G401 (cell line): ENCODE measurements around the gene TSPEAR. TPM values are rescaled to one million over a fixed set of nuclear protein-coding genes. Genes with fewer than 3 reads are reported as not detected.
"Not testable (repeated sequence)": the region's sequence is repeated elsewhere in the genome, so short reads cannot be mapped to it uniquely, and the experiment has no call there.

Experiments
- DNase-seq: peaks from one replicate; pipeline ENCODE4 v3.0.0-alpha.2; 2015; ENCODE audit warnings: low spot score
- in situ Hi-C: cut with HindIII; loops from 2 replicates; pipeline ENCODE4 v1.10.0; 2016; ENCODE audit warnings: low sequenced_read_pairs, mixed read lengths
- total RNA-seq: library from RNA; depleted of rRNA; stranded (reverse); fragments of >200 nt; shearing (Covaris generic); gene quantifications from 2 replicates; pipeline ENCODE4 v1.2.3, GENCODE V29; 2014

The TSPEAR gene
- total RNA-seq, 1 experiment from 2014 or later, result not detected

DNA sequence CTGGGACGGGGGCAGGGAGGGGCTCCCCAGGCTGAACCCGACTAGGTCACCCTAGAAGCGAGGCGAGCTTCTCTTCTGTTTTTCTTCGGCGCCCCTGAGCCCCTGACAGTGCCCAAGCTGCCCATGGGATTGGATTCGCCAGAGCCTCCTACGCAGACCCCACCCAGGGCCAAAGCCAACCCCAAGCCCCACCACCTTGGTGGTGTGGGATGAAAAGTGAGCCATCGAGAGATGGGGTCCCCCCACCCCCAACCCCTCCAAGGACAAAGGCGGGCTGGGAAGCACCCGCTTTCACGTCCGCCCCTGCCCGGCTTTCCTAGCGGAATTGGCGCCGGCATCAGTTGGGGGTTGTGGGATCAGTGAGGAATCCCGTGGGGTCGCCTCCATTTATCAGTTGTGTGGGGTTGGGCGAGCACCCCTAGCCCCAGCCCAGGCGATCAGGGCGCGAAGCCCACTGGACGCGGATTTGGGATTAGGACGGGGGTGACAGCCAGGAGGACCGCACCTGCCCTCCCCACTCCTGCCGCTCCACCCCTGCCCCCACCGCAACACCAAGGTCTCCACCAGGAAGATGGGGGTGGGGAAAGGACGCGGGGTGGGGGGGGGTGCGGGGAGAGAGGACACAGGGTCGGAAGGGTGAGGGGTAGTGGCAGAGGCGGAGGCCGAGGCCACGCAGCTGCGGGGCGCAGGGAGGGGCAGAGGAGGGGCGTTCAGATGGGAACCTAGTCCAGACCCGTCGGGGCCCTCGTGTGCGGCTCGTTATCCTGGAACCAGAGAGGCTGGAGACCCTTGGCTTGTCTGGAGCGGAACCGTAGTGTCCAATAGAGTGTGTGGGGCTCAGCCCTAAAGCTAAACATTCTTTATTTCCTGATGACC lies 4.4 kb downstream of the TSPEAR start:
- DNase-seq, result no peak
- in situ Hi-C loops, result no loop called here

DNA sequence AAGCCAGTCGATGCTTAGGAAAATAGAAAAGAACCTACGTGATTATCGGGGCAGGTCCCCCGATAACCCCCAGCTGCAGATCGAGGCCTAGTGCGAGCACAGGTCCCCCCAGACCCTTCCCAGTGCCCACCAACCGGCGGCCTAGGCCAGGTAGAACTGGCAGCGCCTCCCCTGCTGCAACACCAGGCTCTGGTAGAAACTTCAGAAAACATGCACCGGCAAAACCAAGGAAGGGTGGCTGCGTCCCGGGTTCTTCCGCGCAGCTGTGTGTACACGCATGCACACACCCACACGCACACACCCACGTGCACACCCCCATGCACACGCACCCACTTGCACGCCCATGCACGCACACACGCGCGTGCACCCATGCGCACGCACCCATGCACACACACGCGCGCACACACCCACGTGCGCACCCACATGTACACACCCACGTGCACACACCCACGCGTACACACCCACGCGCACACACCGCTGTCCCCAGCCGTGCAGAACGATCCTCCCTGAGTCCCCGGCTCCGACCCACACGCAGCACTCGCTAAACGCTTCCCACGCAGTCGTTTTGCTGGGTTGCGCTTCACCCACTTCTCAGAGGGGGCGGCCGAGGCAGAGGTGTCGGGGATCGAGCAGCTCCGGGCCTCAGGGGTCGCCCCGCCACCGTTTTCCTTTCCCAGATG lies 5.2 kb downstream of the TSPEAR start:
- in situ Hi-C loops, result no loop called here
- no peak for DNase-seq

DNA sequence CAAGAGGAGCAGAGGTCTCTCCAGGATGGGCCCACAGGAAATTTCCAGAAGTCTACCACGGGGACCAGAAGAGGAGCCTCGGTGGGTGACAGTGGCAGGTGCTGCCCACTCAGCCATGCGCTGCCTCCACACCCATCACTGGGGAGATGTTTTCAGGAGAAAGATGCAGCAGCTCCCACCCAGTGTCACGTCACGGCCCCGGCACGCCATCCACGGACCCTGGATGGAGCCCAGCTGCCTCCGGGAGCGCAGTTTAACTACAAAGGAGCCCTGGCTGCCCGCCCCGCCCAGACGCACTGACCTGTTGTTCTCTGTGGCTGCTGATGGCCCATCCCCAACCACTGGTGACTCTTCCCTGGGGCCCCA lies 6.8 kb downstream of the TSPEAR start:
- DNase-seq, result no peak
- in situ Hi-C loops, result no loop called here

DNA sequence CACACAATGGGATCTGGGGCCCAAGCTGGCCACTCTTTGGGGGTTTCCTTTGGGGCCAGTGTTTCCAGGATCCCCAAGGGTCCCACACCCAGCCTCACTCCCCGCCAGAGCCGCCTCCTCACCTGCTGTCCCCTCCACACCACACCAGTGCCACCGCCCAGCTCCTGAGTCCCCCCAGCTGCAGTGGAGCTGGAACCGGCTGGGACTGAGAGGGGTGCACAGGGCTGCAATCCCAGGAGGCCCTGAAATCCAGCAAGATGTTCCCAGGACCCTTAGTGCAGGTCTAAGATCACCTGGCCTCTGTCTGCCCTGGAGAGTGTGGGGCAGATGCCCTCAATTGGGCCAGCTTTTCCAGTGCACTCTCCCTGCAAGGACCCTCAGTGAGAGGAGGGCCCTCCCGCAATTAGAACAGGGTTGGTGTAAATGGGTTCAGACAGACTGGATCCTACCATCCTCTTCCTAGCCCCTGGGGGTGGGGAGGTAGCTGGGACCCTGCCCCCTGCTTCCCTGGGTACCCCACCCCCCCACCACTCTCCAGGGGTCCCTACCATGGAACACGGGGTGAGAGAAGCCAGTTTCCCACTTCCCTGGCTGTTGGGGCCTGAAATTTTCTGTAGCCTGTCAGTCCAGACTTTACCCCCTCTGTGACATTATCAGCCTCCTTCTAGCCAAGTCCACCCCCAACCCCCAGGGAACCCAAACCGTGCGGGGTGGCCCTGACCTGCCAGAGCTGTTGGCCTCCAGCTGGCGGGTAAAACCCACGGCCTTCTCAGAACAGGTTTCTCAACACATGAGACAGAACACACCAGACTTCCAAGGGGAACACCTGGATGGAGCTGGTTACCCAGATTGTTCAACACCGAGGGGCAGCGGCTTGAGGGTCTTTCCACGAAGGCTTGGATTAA lies 7.4 kb downstream of the TSPEAR start:
- in situ Hi-C loops, result no loop called here
- DNase-seq, result no peak

DNA sequence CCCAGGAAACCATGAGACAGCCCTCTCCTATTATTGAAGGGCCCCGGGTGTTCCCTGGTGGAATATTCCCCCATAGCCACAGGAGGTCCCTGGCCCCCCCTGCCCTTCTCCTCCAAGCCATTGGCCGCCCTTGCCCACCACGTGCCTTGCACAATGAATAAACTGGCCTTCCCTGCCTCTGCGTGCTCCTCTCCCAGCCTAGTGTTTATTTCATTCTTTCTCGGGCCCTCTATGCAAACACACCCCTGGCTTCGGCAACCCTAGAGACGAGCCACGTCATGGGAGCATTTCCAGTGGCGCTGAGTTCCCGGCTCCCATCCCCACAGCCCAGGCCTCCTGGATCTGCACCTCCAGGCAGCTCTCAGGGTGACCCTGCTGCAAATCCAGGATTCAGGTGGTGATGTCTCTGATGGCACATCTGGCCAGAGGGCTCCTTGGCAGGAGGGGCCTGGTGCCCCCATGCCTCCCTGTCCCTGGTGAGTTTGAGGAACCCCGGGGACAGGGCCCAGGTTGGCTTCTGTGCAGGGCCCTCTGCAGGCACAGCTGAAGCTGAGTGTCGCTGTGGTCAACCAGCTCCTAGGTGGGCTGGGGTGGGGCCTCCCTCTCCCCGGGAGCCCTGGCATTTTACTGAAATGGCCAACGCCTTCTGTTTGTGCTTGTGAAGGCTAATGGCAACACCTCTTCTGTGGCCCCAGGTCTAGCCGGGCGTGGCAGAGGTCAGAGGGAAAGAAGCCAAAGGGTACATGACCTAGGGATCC lies 8.2 kb downstream of the TSPEAR start:
- in situ Hi-C loops, result no loop called here
- DNase-seq, result no peak

DNA sequence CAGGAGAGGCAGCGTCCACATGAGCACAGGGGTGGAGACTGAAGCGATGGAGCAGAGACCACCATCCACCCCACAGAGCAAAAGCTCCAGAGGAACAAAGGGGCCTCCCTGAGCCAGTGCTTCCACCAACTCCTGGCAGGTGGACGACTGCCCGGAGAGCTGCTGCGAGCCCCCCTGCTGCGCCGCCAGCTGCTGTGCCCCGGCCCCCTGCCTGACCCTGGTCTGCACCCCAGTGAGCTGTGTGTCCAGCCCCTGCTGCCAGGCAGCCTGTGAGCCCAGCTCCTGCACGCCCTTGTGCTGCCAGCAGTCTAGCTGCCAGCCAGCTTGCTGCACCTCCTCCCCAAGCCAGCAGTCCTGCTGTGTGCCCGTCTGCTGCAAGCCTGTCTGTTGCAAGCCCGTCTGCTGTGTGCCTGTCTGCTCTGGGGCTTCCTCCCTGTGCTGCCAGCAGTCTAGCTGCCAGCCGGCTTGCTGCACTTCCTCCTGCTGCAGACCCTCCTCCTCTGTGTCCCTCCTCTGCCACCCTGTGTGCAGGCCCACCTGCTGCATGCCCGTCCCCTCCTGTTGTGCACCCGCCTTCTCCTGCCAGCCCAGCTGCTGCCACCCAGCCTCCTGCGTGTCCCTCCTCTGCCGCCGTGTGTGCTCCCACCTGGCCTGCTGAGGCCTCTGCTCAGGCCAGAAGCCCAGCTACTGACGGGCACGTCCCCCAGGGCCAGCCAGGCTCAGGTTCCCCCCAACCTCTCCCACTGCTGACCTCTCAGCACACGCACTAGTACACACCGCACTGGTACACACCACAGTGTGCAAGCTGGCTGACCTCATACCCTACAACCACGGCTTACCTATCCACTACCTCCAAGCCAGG lies 9.0 kb downstream of the TSPEAR start:
- peak; percentile 64 for DNase-seq
- in situ Hi-C loops, result no loop called here

DNA sequence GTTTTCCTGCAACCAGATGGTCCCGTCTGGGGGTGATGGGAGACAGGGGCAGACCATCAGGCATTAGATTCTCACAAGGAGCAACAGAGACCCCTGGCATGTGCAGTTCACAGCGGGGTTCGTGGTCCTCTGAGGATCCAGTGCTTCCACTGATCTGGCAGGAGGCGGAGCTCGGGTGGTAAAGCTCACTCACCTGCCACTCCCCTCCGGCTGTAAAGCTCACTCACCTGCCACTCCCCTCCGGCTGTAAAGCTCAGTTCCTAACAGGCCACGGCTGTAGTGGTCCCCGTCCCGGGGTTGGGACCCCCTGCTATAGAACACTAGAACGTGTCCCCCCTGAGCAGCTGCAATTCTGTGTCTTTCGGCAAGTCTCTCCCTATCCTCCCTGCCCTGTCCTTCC lies 9.8 kb downstream of the TSPEAR start:
- in situ Hi-C loops, result no loop called here
- no peak for DNase-seq

DNA sequence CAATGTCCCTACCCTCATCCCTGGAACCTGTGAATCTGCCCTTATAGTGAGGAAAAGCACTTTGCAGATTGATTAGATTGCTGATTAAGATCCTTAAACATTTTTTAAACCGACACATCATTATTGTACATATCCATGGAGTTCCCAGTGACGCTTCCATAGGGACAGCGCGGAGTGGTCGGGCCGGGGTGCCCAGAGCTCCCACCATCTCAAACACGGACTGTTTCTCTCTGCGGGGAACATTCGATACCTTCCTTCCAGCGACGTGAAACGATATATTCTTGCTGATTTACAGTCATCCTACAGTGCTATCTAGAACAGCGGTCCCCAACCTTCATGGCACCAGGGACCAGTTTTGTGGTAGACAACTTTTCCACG lies 10.4 kb downstream of the TSPEAR start:
- in situ Hi-C loops, result no loop called here

DNA sequence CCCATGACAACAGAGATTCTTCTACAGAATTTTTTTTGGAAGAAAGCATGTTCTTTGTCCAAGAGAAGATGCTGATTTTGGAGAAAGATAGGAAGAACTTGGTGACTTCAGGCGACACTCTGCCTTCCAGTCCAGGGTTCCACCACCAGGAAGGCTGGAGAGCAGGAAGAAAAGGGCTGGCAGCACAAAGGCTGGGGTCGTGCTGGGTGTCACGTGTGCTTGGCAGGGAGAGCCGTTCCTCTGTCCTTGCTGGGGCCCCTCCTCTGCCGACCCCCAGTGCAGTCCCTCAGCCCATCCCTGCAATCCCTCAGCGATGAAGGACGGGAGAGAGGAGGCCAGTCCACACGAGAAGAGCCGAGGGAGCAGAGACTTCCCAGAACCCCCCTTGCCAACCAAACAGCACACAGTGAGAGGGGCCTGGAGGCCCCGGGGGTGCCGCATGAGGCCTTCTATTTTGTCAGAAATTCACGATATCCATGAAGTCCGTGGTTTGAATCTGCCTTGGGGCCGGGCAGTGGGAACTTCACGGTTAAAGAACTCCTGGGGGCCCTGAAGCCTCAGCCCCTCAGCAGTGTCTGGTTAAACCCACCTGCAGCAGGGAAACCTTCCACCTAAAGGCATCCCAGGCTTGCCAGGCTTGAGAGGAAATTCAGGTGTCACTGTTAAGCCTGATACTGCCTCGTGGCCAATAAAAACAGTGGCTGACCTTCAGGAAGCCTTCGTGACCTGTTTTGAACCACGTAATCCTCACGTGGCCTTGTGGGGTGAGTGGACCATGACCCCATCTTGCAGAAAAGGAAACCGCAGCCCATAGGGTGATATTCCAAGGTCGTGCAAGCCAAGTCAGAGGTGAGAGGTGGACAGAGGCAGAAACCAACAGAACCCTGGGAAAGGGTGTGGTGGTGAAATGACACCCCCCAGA lies 11.0 kb downstream of the TSPEAR start:
- in situ Hi-C loops, result no loop called here
- no peak for DNase-seq

More for the DNA sequence above, 10.4 kb downstream of the TSPEAR start:
- DNase-seq, result no peak

DNA sequence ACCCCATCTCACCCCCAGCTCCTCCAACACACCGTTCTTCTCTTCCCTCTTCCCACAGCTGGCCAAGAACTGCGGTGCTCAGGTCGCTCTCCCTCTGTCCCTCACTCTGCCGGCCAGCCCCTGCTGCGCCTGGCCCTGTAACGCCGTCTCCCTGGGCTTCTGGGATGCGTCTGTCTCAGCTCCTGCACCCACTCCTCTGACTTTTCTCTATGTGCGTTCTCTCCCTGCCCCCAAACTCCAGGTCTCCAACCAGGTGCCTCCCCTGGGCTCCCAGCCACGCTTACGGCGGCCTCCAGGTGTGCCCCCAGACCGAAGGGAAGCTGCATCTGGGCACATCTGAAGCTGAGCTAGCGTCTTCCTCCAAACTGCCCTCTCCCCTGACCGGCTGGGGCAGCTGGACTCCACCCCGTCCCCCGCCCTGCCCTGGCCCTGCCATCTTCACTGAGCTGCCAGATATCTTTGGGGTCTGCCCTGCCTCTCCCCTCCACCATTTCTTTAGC lies 11.8 kb downstream of the TSPEAR start:
- no peak for DNase-seq

DNA sequence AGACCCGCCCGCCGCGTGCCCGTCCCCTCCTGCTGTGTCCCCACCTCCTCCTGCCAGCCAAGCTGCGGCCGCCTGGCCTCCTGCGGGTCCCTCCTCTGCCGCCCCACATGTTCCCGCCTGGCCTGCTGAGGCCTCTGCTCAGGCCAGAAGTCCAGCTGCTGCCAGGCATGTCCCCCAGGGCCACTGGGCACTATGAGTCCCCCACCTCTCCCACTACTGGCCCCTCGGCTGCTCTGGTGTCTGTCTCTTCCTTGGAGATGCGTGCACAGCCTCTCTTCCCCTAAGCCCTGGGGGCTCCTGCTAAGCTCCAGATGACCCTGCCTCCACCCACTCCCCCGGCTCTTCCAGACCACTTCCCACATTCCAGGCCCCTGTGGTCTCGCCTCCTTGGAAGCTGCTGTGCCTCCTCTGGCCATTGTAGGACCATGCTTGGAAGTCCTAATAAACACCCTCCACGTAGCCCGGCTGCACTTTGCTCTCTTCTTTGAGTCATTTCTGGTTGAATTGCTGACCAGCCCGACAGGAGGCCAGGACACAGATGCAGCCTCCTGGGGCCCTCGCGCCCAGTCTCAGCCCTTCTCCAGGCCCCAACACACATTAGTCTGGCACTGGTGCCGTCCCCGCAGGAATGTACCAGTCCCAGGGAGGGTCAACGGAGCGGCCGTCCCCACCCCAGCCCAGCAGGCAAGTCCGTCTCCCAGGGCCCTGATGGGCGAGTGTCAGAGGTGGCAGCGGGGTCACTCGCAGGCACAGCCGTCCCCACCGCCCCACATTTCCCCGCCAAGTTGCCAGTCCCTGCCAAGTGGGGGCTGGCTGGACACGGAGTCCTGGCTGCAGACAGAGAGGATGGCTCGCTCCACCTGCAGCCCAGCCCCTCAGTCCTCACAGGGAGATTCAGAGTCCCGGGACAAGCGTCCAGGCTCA lies 13.3 kb downstream of the TSPEAR start:
- DNase-seq, result no peak
- in situ Hi-C loops, result no loop called here

More for the DNA sequence above, 11.8 kb downstream of the TSPEAR start:
- in situ Hi-C loops, result no loop called here

DNA sequence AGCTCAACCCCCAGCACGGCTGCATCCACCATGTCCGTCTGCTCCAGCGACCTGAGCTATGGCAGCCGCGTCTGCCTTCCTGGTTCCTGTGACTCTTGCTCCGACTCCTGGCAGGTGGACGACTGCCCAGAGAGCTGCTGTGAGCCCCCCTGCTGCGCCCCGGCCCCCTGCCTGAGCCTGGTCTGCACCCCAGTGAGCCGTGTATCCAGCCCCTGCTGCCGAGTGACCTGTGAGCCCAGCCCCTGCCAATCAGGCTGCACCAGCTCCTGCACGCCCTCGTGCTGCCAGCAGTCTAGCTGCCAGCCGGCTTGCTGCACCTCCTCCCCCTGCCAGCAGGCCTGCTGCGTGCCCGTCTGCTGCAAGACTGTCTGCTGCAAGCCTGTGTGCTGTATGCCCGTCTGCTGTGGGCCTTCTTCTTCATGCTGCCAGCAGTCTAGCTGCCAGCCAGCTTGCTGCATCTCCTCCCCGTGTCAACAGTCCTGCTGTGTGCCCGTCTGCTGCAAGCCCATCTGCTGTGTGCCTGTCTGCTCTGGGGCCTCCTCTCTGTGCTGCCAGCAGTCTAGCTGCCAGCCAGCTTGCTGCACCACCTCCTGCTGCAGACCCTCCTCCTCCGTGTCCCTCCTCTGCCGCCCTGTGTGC lies 14.1 kb downstream of the TSPEAR start, which contains the start of gene KRTAP10-12:
Gene KRTAP10-12, plus strand, starts transcription at position 1 of the 639 bp plus-strand sequence. Its CDS starts 30 bp downstream, at position 31.
- in situ Hi-C loops, result not testable (repeated sequence)
- peak; percentile 69 for DNase-seq

DNA sequence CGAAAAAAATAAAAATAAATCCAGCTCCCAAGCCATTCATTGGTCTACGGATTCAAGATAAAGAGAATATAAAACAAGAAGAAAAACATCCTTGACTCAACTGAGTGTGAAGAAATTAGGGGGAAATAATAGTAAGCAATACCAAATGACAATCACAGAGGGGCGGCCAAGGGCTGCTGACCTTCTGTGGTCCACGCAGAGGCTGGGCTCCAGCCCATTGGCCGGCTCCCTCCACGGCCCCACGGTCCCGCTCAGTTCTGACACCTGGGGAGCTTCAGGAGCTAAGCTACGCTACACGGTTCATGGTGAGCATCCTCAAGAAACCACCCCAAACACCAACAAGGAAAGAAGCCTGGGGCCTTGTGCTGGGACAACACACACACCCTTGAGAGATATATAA lies 14.8 kb downstream of the TSPEAR start:
- in situ Hi-C loops, result no loop called here
- no peak for DNase-seq

DNA sequence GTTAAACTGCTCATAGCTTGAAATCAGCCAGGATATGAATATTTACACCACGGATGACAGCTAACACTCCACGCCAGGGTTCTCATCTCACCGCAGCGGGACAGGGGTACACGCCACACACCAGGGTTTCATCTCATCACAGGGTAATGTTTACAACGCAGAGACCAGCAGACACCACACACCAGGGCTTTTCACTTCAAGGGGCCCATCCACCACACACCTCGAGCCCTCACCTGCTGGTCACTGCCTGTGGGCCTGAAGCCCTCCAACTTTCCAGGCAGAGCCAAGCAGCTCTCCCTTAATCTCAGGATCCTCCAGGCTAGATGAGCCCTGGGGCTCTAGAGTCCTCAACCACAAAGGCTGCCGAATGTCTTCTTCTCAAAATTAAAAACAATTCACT lies 15.7 kb downstream of the TSPEAR start:
- in situ Hi-C loops, result no loop called here
- DNase-seq, result no peak

DNA sequence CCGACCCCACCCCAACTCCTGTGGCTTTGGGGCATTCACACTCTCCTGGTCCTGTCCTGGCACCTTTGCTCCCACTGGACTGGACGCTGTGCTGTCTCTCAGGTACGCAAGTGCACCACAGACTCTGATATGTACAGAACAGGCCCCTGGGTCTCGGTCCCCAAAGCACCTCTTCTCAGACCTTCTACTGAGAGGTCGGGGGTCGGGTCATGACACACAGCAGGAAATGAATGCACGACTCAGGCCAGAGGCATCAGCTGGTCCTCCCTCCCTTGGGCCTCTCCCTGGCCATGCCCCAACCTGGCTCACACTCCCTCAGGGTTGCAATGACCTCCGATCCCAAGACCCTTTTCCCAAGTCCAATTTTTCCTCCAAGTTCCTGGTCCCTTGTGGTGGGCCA lies 16.2 kb downstream of the TSPEAR start:
- in situ Hi-C loops, result no loop called here
- DNase-seq, result no peak
